Natural killer cell (primary cell): ENCODE data around the gene KPNA4. TPM values are rescaled to one million over a fixed set of nuclear protein-coding genes. Genes with fewer than 3 reads are reported as not detected.

Experiments used
- ATAC-seq, 3 donors: fragments of 150-1000 bp in 2 of 3; fragments of 200-7000 bp in 1 of 3; cut with Tn5 transposase; 1 replicate in 1 of 3; 2 replicates in 2 of 3; pipeline ENCODE4 v1.10.0; 2021; ENCODE audit warnings: mild to moderate bottlenecking in 2 of 3, moderate library complexity in 2 of 3
- DNase-seq, 2 donors: peaks; one replicate each; pipeline versions ENCODE4 v3.0.0 to v3.0.0-alpha.2; 2013 to 2021; ENCODE audit warnings: mixed read lengths in 1 of 2
- H3K27ac ChIP-seq: one replicate; pipeline ENCODE4 v1.5.1; 2013; ENCODE audit warnings: mild to moderate bottlenecking, low read length
- H3K27me3 ChIP-seq: one replicate; pipeline ENCODE4 v1.6.1; 2013; ENCODE audit warnings: low read length; ENCODE audit not compliant: control insufficient read depth, insufficient read depth
- H3K36me3 ChIP-seq: one replicate; pipeline ENCODE4 v1.6.1; 2013; ENCODE audit warnings: low read length; ENCODE audit not compliant: control insufficient read depth, insufficient read depth
- H3K4me1 ChIP-seq: one replicate; pipeline ENCODE4 v1.6.1; 2013; ENCODE audit warnings: low read length; ENCODE audit not compliant: control insufficient read depth, insufficient read depth
- H3K4me3 ChIP-seq: one replicate; pipeline ENCODE4 v1.5.1; 2013; ENCODE audit warnings: low read length
- H3K9me3 ChIP-seq: one replicate; pipeline ENCODE4 v1.6.1; 2013; ENCODE audit warnings: low read length; ENCODE audit not compliant: control insufficient read depth, insufficient read depth
- H3K27ac Mint-ChIP-seq, 2 donors: one replicate each; pipeline ENCODE4 v1.8.0; 2022; ENCODE audit warnings: mild to moderate bottlenecking in 2 of 2, mixed read lengths in 2 of 2, moderate library complexity in 1 of 2
- H3K27me3 Mint-ChIP-seq, 2 donors: one replicate each; pipeline ENCODE4 v1.8.0; 2022; ENCODE audit warnings: low read depth in 2 of 2, mixed read lengths in 2 of 2
- H3K36me3 Mint-ChIP-seq: one replicate; pipeline ENCODE4 v1.8.0; 2022; ENCODE audit warnings: mixed read lengths
- H3K4me1 Mint-ChIP-seq, 2 donors: one replicate each; pipeline ENCODE4 v1.8.0; 2022; ENCODE audit warnings: mixed read lengths in 2 of 2
- H3K4me3 Mint-ChIP-seq: one replicate; pipeline ENCODE4 v1.8.0; 2022; ENCODE audit warnings: mild to moderate bottlenecking, moderate library complexity, mixed read lengths
- H3K9me3 Mint-ChIP-seq, 2 donors: one replicate each; pipeline ENCODE4 v1.8.0; 2022; ENCODE audit warnings: mixed read lengths in 2 of 2
- WGBS: methylation state at CpG from one replicate; pipeline ENCODE4 v1.1.7; 2013; ENCODE audit warnings: missing lambda C conversion rate; ENCODE audit not compliant: insufficient coverage; 5-methylcytosine and 5-hydroxymethylcytosine counted together
- intact Hi-C: fragments of 100-400 bp; cut with micrococcal nuclease; formaldehyde crosslinking; loops from one replicate; pipeline ENCODE4 v1.14.2; 2022
- total RNA-seq, 4 donors: library from RNA; stranded (reverse); fragments of 120-200 nt in 1 of 4; gene quantifications; one replicate each; pipeline versions ENCODE4 v1.2.3 to v1.2.4, GENCODE V29; 2013 to 2022
- TF ChIP-seq, protein P1 (sequence below): fragments of 200-600 bp; IDR thresholded peaks from one replicate; pipeline ENCODE4 v1.8.0; 2022; ENCODE audit warnings: antibody characterized with exemption

KPNA4 gene
- total RNA-seq, 3 donors from 2014 or later (not counting 1 experiment from before 2014, with no cell fraction given) = 69.1 to 81.7 (median 74.1) TPM

DNA sequence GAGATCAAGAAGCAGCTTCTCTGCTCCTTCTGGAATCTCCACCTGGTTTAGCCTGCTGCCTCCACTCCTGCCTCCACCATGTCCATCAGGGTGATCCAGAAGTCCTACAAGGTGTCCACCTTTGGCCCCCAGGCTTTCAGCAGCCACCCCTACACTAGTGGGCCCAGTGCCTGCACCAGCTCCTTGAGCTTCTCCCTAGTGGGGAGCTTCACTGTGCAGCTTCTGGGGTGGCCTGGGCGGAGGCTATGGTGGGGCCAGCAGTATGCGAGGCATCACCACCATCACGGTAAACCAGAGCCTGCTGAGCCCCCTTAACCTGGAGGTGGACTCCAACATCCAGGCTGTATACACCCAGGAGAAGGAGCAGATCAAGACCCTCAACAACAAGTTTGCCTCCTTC, 2.4 kb upstream of the KPNA4 start:
- no peak overlapping the region for H3K27ac ChIP-seq
- intact Hi-C loops = no loop called here
- H3K36me3 ChIP-seq = peaks cover 2% of the 10 kb centered on the region
- no peak overlapping the region for H3K27ac Mint-ChIP-seq
- no peaks in the 10 kb centered on the region for H3K9me3 ChIP-seq
- H3K27me3 ChIP-seq = no peaks in the 10 kb centered on the region
- H3K36me3 Mint-ChIP-seq = no peaks in the 10 kb centered on the region
- no peak for DNase-seq
- no peak for ATAC-seq
- H3K4me1 ChIP-seq = peaks cover 14% of the 10 kb centered on the region
- no peak overlapping the region for H3K4me3 Mint-ChIP-seq
- WGBS = 99% methylated on average over 3 of the region's 3 CpGs
- no peaks in the 10 kb centered on the region for H3K27me3 Mint-ChIP-seq
- TF ChIP-seq, protein P1, sequence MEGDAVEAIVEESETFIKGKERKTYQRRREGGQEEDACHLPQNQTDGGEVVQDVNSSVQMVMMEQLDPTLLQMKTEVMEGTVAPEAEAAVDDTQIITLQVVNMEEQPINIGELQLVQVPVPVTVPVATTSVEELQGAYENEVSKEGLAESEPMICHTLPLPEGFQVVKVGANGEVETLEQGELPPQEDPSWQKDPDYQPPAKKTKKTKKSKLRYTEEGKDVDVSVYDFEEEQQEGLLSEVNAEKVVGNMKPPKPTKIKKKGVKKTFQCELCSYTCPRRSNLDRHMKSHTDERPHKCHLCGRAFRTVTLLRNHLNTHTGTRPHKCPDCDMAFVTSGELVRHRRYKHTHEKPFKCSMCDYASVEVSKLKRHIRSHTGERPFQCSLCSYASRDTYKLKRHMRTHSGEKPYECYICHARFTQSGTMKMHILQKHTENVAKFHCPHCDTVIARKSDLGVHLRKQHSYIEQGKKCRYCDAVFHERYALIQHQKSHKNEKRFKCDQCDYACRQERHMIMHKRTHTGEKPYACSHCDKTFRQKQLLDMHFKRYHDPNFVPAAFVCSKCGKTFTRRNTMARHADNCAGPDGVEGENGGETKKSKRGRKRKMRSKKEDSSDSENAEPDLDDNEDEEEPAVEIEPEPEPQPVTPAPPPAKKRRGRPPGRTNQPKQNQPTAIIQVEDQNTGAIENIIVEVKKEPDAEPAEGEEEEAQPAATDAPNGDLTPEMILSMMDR = no peak
- no peaks in the 10 kb centered on the region for H3K9me3 Mint-ChIP-seq
- H3K4me1 Mint-ChIP-seq = peaks cover 35 to 43% of the 10 kb centered on the region in 2 donors
- H3K4me3 ChIP-seq = no peak overlapping the region

DNA sequence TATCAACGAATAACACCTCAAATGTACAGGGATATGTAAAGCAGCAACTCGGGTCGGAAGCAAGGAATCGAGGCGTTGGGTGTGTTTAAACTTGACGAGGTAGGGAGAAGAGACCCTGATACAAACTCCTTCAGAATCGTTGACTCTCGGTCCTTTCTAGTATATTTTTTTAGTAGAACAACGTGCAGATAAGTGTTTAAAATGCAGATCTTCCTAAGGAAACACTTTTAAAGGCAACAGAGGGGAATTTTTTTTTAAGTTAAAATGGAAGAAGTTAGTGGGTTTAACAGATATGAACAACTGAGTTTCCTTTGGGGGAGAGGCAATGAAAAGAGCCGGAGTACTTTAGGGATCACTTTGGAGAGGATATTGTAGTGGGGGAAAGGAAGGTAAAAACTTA, 1.1 kb upstream of the KPNA4 start:
- DNase-seq (no peak), ATAC-seq (no peak)
- Histone ChIP-seq H3K36me3 (peaks cover 2% of the 10 kb centered on the region), H3K27me3 (no peaks in the 10 kb centered on the region), H3K9me3 (no peaks in the 10 kb centered on the region), H3K27ac (no peak overlapping the region), H3K4me1 (peaks cover 14% of the 10 kb centered on the region), H3K4me3 (no peak overlapping the region)
- H3K9me3 Mint-ChIP-seq = no peaks in the 10 kb centered on the region
- H3K36me3 Mint-ChIP-seq = no peaks in the 10 kb centered on the region
- H3K27me3 Mint-ChIP-seq = no peaks in the 10 kb centered on the region
- 67% methylated on average over 9 of the region's 10 CpGs for WGBS
- H3K27ac Mint-ChIP-seq = peak overlapping the region; percentile 89 to 99
- H3K4me3 Mint-ChIP-seq = peak overlapping the region; percentile 95
- intact Hi-C loops = no loop called here
- peaks cover 48 to 56% of the 10 kb centered on the region in 2 donors for H3K4me1 Mint-ChIP-seq
- TF ChIP-seq, protein P1 = no peak

DNA sequence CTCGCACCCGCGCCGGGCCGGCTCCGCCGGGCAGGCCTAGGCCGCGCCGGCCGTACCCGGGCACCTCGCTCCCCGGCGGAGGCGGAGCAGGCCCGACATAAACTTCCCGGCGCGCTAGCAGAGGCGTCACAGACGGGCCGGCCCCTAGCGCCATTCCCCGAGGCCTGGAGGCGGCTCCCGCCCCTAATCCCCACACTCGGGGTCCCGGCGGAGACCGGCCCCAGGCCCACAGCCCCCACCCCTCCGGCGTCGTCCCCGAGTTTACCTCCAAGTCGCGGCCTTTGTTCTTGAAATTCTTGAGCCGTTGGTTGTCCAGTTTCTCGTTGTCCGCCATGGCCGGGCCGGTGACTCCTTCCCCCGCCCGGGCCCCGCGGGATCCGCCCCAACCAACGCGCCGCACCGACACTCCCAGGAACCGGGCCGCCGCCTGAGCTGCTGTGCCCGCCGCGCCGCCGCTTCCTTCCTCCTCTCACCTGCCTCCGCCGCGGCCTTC, 376 bp downstream of the KPNA4 start:
- intact Hi-C loops = loop anchor here (2.0 kb wide), 2 partner anchors 116 to 166 kb away; partner anchors contain the start of genes IFT80, SMC4 and TRIM59
- peaks cover 60 to 69% of the 10 kb centered on the region in 2 donors for H3K4me1 Mint-ChIP-seq
- no peaks in the 10 kb centered on the region for H3K9me3 Mint-ChIP-seq
- no peaks in the 10 kb centered on the region for H3K9me3 ChIP-seq
- TF ChIP-seq, protein P1 = no peak
- peaks cover 2% of the 10 kb centered on the region for H3K36me3 ChIP-seq
- peak overlapping the region; percentile 95 for H3K4me3 Mint-ChIP-seq
- ATAC-seq (peak; percentile 51 to 57 (median 52)), DNase-seq (peak in 1 of 2 donors; percentile 77)
- H3K27ac Mint-ChIP-seq = peak overlapping the region; percentile 91 to 99
- H3K27ac ChIP-seq = peak overlapping the region; percentile 98
- no peaks in the 10 kb centered on the region for H3K27me3 ChIP-seq
- peak overlapping the region; percentile 86 for H3K4me3 ChIP-seq
- no peaks in the 10 kb centered on the region for H3K36me3 Mint-ChIP-seq
- H3K4me1 ChIP-seq = peaks cover 14% of the 10 kb centered on the region
- under 1% methylated on average over 62 of the region's 62 CpGs for WGBS
- H3K27me3 Mint-ChIP-seq = no peaks in the 10 kb centered on the region
